K562 (cell line): ENCODE measurements around the gene NUAK1. TPM values are rescaled to one million over a fixed set of nuclear protein-coding genes. Genes with fewer than 3 reads are reported as not detected.

Experiments used
- ATAC-seq: fragments of 200-7000 bp; cut with Tn5 transposase; 3 replicates; pipeline ENCODE4 v1.9.1; 2020; ENCODE audit warnings: moderate library complexity
- BruUV-seq: library from RNA; stranded (reverse); fragments of 400-500 nt; replicated peaks from 2 replicates; lab custom pipeline; 2021; lab: Mats Ljungman, UMichigan
- CTCF ChIA-PET: fragments of 300-600 bp; formaldehyde crosslinking; extraction: SDS; loops from one replicate; lab custom pipeline; 2021; ENCODE audit warnings: low intra/inter-chr PET ratio; lab: Yijun Ruan, JAX
- POLR2A ChIA-PET: fragments of 300-600, 350-650 bp; sonication (Branson Sonifier 250); formaldehyde crosslinking; extraction: SDS; loops from one replicate; lab custom pipeline; 2021; ENCODE audit warnings: antibody characterized with exemption, inconsistent platforms; lab: Yijun Ruan, JAX
- DNase-seq, 4 experiments: peaks; one replicate each; pipeline versions ENCODE4 v3.0.0 to v3.0.0-alpha.2; 2011 to 2018; ENCODE audit warnings: low spot score in 3 of 4, mixed read lengths in 3 of 4; ENCODE audit errors: extremely low read depth in 1 of 4
- FAIRE-seq: peaks from 2 replicates; lab custom pipeline; 2011; peaks lifted over from hg19 to GRCh38; lab: Jason Lieb, UNC
- H2AFZ ChIP-seq: 2 replicates; pipeline ENCODE4 v1.6.0; 2011; ENCODE audit warnings: low read depth, low read length, control low read depth, inconsistent platforms
- H3K27ac ChIP-seq: fragments of 200-600 bp; 3 replicates; pipeline ENCODE4 v1.8.0; 2011; ENCODE audit warnings: low read depth, mild to moderate bottlenecking, control low read depth, inconsistent platforms, low read length, moderate library complexity, mixed read lengths; ENCODE audit errors: extremely low read depth
- H3K27me3 ChIP-seq, 2 experiments: fragments of 300-600 bp in 1 of 2; 2 replicates in 1 of 2; 3 replicates in 1 of 2; pipeline versions ENCODE4 v1.6.0 to v1.8.0; 2011; ENCODE audit warnings: inconsistent platforms in 2 of 2, low read length in 2 of 2, mild to moderate bottlenecking in 1 of 2, mixed read lengths in 1 of 2, moderate library complexity in 1 of 2; ENCODE audit not compliant: control insufficient read depth in 2 of 2, insufficient read depth in 2 of 2
- H3K36me3 ChIP-seq: fragments of 300-600 bp; 3 replicates; pipeline ENCODE4 v1.8.0; 2011; ENCODE audit warnings: mild to moderate bottlenecking, low read length, inconsistent platforms; ENCODE audit not compliant: control insufficient read depth, insufficient read depth
- H3K4me1 ChIP-seq, 2 experiments: fragments of 200-600 bp in 1 of 2; replicated peaks in 1 of 2; 2 replicates in 1 of 2; 3 replicates in 1 of 2; pipeline versions ENCODE4 v1.5.1 to v1.8.0; 2011; ENCODE audit warnings: inconsistent platforms in 2 of 2, low read length in 2 of 2, mild to moderate bottlenecking in 1 of 2, mixed read lengths in 1 of 2, moderate library complexity in 1 of 2; ENCODE audit not compliant: control insufficient read depth in 2 of 2, insufficient read depth in 2 of 2
- H3K4me2 ChIP-seq: 2 replicates; pipeline ENCODE4 v1.6.1; 2011; ENCODE audit warnings: low read length, control low read depth, inconsistent platforms, mixed read lengths; ENCODE audit not compliant: insufficient read depth
- H3K4me3 ChIP-seq: fragments of 200-600 bp; sonication (generic), shearing (Covaris generic); 2 replicates; pipeline ENCODE4 v1.5.1; 2016; ENCODE audit warnings: control low read depth, inconsistent platforms
- H3K79me2 ChIP-seq: fragments of 200-600 bp; 3 replicates; pipeline ENCODE4 v1.8.0; 2011; ENCODE audit warnings: low read length, inconsistent platforms; ENCODE audit not compliant: control insufficient read depth, insufficient read depth
- H3K9ac ChIP-seq, 2 experiments: 2 replicates each; pipeline versions ENCODE4 v1.6.0 to v1.6.1; 2011; ENCODE audit warnings: low read depth in 2 of 2, low read length in 2 of 2, control low read depth in 1 of 2, inconsistent platforms in 1 of 2, mild to moderate bottlenecking in 1 of 2, mixed read lengths in 1 of 2; ENCODE audit not compliant: insufficient read depth in 1 of 2
- H3K9me1 ChIP-seq: one replicate; pipeline ENCODE4 v1.6.0; 2011; ENCODE audit warnings: inconsistent platforms, mild to moderate bottlenecking, low read length, moderate library complexity; ENCODE audit not compliant: control insufficient read depth, insufficient read depth
- H3K9me3 ChIP-seq: replicated peaks from 2 replicates; pipeline ENCODE4 v1.5.1; 2011; ENCODE audit warnings: low read depth, low read length, inconsistent platforms; ENCODE audit not compliant: control insufficient read depth, insufficient read depth
- H4K20me1 ChIP-seq: replicated peaks from 2 replicates; pipeline ENCODE4 v1.6.1; 2011; ENCODE audit warnings: low read length, inconsistent platforms, mixed read lengths; ENCODE audit not compliant: control insufficient read depth, insufficient read depth
- BCOR ChIP-seq: fragments of 450-650 bp; IDR thresholded peaks from 2 replicates; pipeline ENCODE4 v1.6.1; 2016
- CEBPG ChIP-seq, 3 experiments: fragments of 200-800 bp in 1 of 3; sonication (Bioruptor generic) in 1 of 3; sonication (generic) in 1 of 3; formaldehyde crosslinking in 1 of 3; IDR thresholded peaks in 2 of 3; conservative IDR thresholded peaks in 1 of 3; 2 replicates each; pipeline versions ENCODE4 v1.6.1 to v1.8.0; 2016 to 2022; ENCODE audit warnings: missing compliant biosample characterization in 2 of 3, missing genetic modification characterization in 2 of 3, mild to moderate bottlenecking in 1 of 3, missing genetic modification reagents in 1 of 3
- CTCF ChIP-seq, 3 experiments: IDR thresholded peaks in 2 of 3; conservative IDR thresholded peaks in 1 of 3; 2 replicates each; pipeline ENCODE4 v1.5.1; 2011 to 2012; ENCODE audit warnings: low read length in 3 of 3, mild to moderate bottlenecking in 3 of 3, control low read depth in 2 of 3, improper control_type of control experiment in 1 of 3, inconsistent platforms in 1 of 3, low read depth in 1 of 3, mixed read lengths in 1 of 3, moderate library complexity in 1 of 3; ENCODE audit not compliant: insufficient read depth in 2 of 3
- E2F3 ChIP-seq: fragments of 250-450 bp; sonication (Bioruptor Pico); IDR thresholded peaks from 2 replicates; pipeline ENCODE4 v1.4.0; 2020; ENCODE audit warnings: mild to moderate bottlenecking
- HDGF ChIP-seq: fragments of 450-650 bp; IDR thresholded peaks from 2 replicates; pipeline ENCODE4 v1.6.1; 2016
- KDM1A ChIP-seq, 2 experiments: fragments of 450-650 bp; IDR thresholded peaks; 2 replicates each; pipeline ENCODE4 v1.6.1; 2016; ENCODE audit warnings: mild to moderate bottlenecking in 2 of 2
- NBN ChIP-seq: fragments of 450-650 bp; IDR thresholded peaks from 2 replicates; pipeline ENCODE4 v1.6.1; 2016; ENCODE audit warnings: low read depth, mild to moderate bottlenecking
- POLR2H ChIP-seq: IDR thresholded peaks from 2 replicates; pipeline ENCODE4 v1.6.1; 2016; ENCODE audit warnings: missing genetic modification characterization, low read depth, mild to moderate bottlenecking, control low read depth, missing compliant biosample characterization, moderate library complexity
- RBM25 ChIP-seq: fragments of 200-400 bp; formaldehyde crosslinking; IDR thresholded peaks from 2 replicates; pipeline ENCODE4 v1.6.1; 2018; ENCODE audit warnings: low read length, low read depth, moderate library complexity; ENCODE audit not compliant: severe bottlenecking
- ZFP36 ChIP-seq: fragments of 150-350 bp; IDR thresholded peaks from 2 replicates; pipeline ENCODE4 v1.6.1; 2018; ENCODE audit warnings: low read length, low read depth; ENCODE audit not compliant: partially characterized antibody
- WGBS: fragments of 100-300 bp; shearing (Covaris generic); methylation state at CpG from one replicate; pipeline ENCODE4 v1.1.6; 2016; ENCODE audit warnings: low coverage, mixed read lengths; ENCODE audit not compliant: insufficient coverage; ENCODE audit errors: missing lambda C conversion rate; 5-methylcytosine and 5-hydroxymethylcytosine counted together
- in situ Hi-C: fragments of 300-500 bp; cut with MboI; formaldehyde crosslinking; loops from 4 replicates; pipeline ENCODE4 v1.15.0; 2018; ENCODE audit warnings: inconsistent platforms, mixed read lengths
- intact Hi-C: fragments of 100-400 bp; cut with micrococcal nuclease; formaldehyde crosslinking; loops from 2 replicates; pipeline ENCODE4 v1.14.2; 2022
- polyA plus RNA-seq, 8 experiments: library from polyadenylated mRNA; depleted of rRNA in 4 of 8; stranded (reverse) in 5 of 8; unstranded in 3 of 8; fragments of >200 nt; fragmentation: Nextera tagmentation in 2 of 8; fragmentation: Illumina TruSeq in 1 of 8; extraction: Ambion mirVana in 2 of 8; extraction: Trizol in 1 of 8; gene quantifications; 2 replicates each; pipeline versions ENCODE4 v1.2.1 to v1.2.3, GENCODE V29; 2011 to 2014; ENCODE audit warnings: inconsistent platforms in 1 of 8, missing spikeins in 1 of 8
- total RNA-seq, 7 experiments: library from RNA; depleted of rRNA in 6 of 7; stranded (reverse); fragments of >200 nt in 6 of 7; fragmentation: Illumina TruSeq in 2 of 7; extraction: Trizol in 2 of 7; gene quantifications; 2 replicates each; pipeline versions ENCODE4 v1.2.1 to v1.2.3, GENCODE V29; 2011 to 2021; ENCODE audit warnings: low replicate concordance in 1 of 7

Gene NUAK1
- total and polyA plus RNA-seq, 9 of the 15 experiments (the other 6 are each of a cell fraction or from before 2014, with no cell fraction given) = 0.02 TPM; not detected in 8

GRCh38 chr12:106110626-106111300 lies 28.0 kb downstream of the NUAK1 start:
- no peak for FAIRE-seq
- Histone ChIP-seq H4K20me1 (no peaks in the 10 kb centered on the region; the same call in 1 of the 2 replicates), H3K79me2 (no peaks in the 10 kb centered on the region), H3K4me3 (no peak overlapping the region), H3K9ac (no peak overlapping the region), H3K4me2 (no peak overlapping the region), H3K27me3 (peaks cover 4 to 5% of the 10 kb centered on the region in 2 experiments; a peak in 2 of 5 replicates), H2AFZ (no peak overlapping the region), H3K9me1 (no peaks in the 10 kb centered on the region), H3K4me1 (no peaks in the 10 kb centered on the region), H3K9me3 (no peaks in the 10 kb centered on the region), H3K27ac (no peak overlapping the region), H3K36me3 (no peaks in the 10 kb centered on the region)
- in situ Hi-C loops = no loop called here
- TF ChIP-seq E2F3 = no peak
- 0% methylated on average over 4 of the region's 4 CpGs for WGBS
- CTCF ChIA-PET = no interaction called here
- intact Hi-C loops = no loop called here
- BruUV-seq = no TSS peak
- POLR2A ChIA-PET = interaction anchor here (0.7 kb wide), 2 partner anchors 53 to 322 kb away, joined by 3 read pairs; no protein-coding TSS in a partner anchor
- no peak for ATAC-seq
- no peak for DNase-seq

GRCh38 chr12:106109168-106109910 lies 29.4 kb downstream of the NUAK1 start:
- no peaks in the 10 kb centered on the region for H3K9me1 ChIP-seq
- CTCF ChIA-PET = no interaction called here
- no peak overlapping the region for H2AFZ ChIP-seq
- no peaks in the 10 kb centered on the region; the same call in 1 of the 2 replicates for H4K20me1 ChIP-seq
- in situ Hi-C loops (no loop called here), intact Hi-C loops (no loop called here)
- H3K27me3 ChIP-seq = peaks cover 0 to 4% of the 10 kb centered on the region in 2 experiments; a peak in 2 of 5 replicates
- no peak overlapping the region for H3K9ac ChIP-seq
- POLR2A ChIA-PET = interaction anchor here (0.8 kb wide), 1 partner anchor 13 kb away, joined by 3 read pairs; no protein-coding TSS in a partner anchor
- no peaks in the 10 kb centered on the region for H3K36me3 ChIP-seq
- no TSS peak for BruUV-seq
- H3K27ac ChIP-seq = no peak overlapping the region
- no peak overlapping the region for H3K4me3 ChIP-seq
- DNase-seq (no peak), FAIRE-seq (no peak), ATAC-seq (no peak)
- peak; percentile 32; the same call in 1 of the 2 replicates for TF ChIP-seq BCOR
- TF ChIP-seq NBN = no peak
- TF ChIP-seq CEBPG (CRISPR knock-in tag; IDR thresholded peaks at IDR 0.05) = no peak
- 0 out of 4 replicates have a peak, but pooled peaks have one; percentile 8 to 31 for TF ChIP-seq CEBPG (tag; conservative IDR thresholded peaks at IDR 0.05 in 1 of 2, IDR thresholded peaks at IDR 0.05 in 1 of 2)
- TF ChIP-seq POLR2H = no peak
- TF ChIP-seq KDM1A (IDR thresholded peaks at IDR 0.05) = 0 out of 4 replicates have a peak, but pooled peaks of 1 of the 2 experiments have one; percentile 15
- TF ChIP-seq HDGF = no peak
- TF ChIP-seq ZFP36 = peak; percentile 77
- TF ChIP-seq CTCF (IDR thresholded peaks at IDR 0.05 in 2 of 3, conservative IDR thresholded peaks at IDR 0.05 in 1 of 3; ENCODE audit: insufficient read depth in 2 of 3, low read depth in 1 of 3, low read length in 3 of 3) = no peak
- TF ChIP-seq RBM25 = peak; percentile 86
- H3K9me3 ChIP-seq = no peaks in the 10 kb centered on the region
- no peak overlapping the region for H3K4me2 ChIP-seq
- H3K4me1 ChIP-seq = no peaks in the 10 kb centered on the region
- no peaks in the 10 kb centered on the region for H3K79me2 ChIP-seq
- 2% methylated on average over 4 of the region's 4 CpGs for WGBS
